Measurements from ENCODE around the gene TRPC4.

Gene TRPC4

GRCh38 chr13:37869756-37870488 is at the start of gene TRPC4:
Gene TRPC4, minus strand, starts transcription at chr13:37869772. Its CDS starts 86,439 bp downstream, at chr13:37783333.
- DNase-seq (ENCODE audit: low read depth), result no peak

- DNase-seq (ENCODE audit: low read depth), result no peak
Measured at GRCh38 chr13:37918751-37919150, 49.2 kb upstream of the TRPC4 start.

- no peak for DNase-seq (ENCODE audit: low read depth)
Measured at GRCh38 chr13:37918116-37918714, 48.6 kb upstream of the TRPC4 start.

GRCh38 chr13:37914781-37915391 is 45.3 kb upstream of the TRPC4 start:
- no peak for DNase-seq (ENCODE audit: low read depth)

GRCh38 chr13:37910790-37911189 is 41.2 kb upstream of the TRPC4 start:
- DNase-seq (ENCODE audit: low read depth), result no peak

GRCh38 chr13:37906880-37907279 is 37.3 kb upstream of the TRPC4 start:
- DNase-seq (ENCODE audit: low read depth), result no peak

GRCh38 chr13:37905736-37906135 is 36.2 kb upstream of the TRPC4 start:
- no peak for DNase-seq (ENCODE audit: low read depth)

- no peak for DNase-seq (ENCODE audit: low read depth)
Measured at GRCh38 chr13:37899753-37900152, 30.2 kb upstream of the TRPC4 start.

- DNase-seq (ENCODE audit: low read depth), result no peak
Measured at GRCh38 chr13:37893321-37893720, 23.7 kb upstream of the TRPC4 start.

- no peak for DNase-seq (ENCODE audit: low read depth)
Measured at GRCh38 chr13:37889820-37890219, 20.2 kb upstream of the TRPC4 start.

GRCh38 chr13:37889102-37889501 is 19.5 kb upstream of the TRPC4 start:
- DNase-seq (ENCODE audit: low read depth), result no peak

GRCh38 chr13:37886879-37887278 is 17.3 kb upstream of the TRPC4 start:
- no peak for DNase-seq (ENCODE audit: low read depth)

GRCh38 chr13:37884674-37885073 is 15.1 kb upstream of the TRPC4 start:
- DNase-seq (ENCODE audit: low read depth), result no peak

GRCh38 chr13:37884026-37884425 is 14.5 kb upstream of the TRPC4 start:
- no peak for DNase-seq (ENCODE audit: low read depth)

- no peak for DNase-seq (ENCODE audit: low read depth)
Measured at GRCh38 chr13:37878921-37879320, 9.3 kb upstream of the TRPC4 start.

GRCh38 chr13:37878496-37878895 is 8.9 kb upstream of the TRPC4 start:
- DNase-seq (ENCODE audit: low read depth), result no peak

- no peak for DNase-seq (ENCODE audit: low read depth)
Measured at GRCh38 chr13:37870895-37871550, 1.5 kb upstream of the TRPC4 start.

- DNase-seq (ENCODE audit: low read depth), result no peak
Measured at GRCh38 chr13:37870489-37870845, 895 bp upstream of the TRPC4 start.

- no peak for DNase-seq (ENCODE audit: low read depth)
Measured at GRCh38 chr13:37869506-37869755, 141 bp downstream of the TRPC4 start.

- DNase-seq (ENCODE audit: low read depth), result no peak
Measured at GRCh38 chr13:37868691-37869505, 674 bp downstream of the TRPC4 start.

GRCh38 chr13:37863708-37864107 is 5.9 kb downstream of the TRPC4 start:
- no peak for DNase-seq (ENCODE audit: low read depth)

GRCh38 chr13:37835392-37835791 is 34.2 kb downstream of the TRPC4 start:
- DNase-seq (ENCODE audit: low read depth), result no peak
